ENCODE results near the gene PTGIR.

The PTGIR gene

GRCh38 chr19:46654621-46655152 lies 29.8 kb upstream of the PTGIR start:
- TF ChIP-seq POLR2AphosphoS5 (IDR thresholded peaks at IDR 0.05; ENCODE audit: low read depth, low read length) (no peak), REST (IDR thresholded peaks at IDR 0.05; ENCODE audit: insufficient read depth in 1 of 2, low read depth in 2 of 2, low read length in 2 of 2) (no peak), TAF1 (IDR thresholded peaks at IDR 0.05; ENCODE audit: borderline replicate concordance, insufficient read depth, low read length) (no peak), SIN3A (IDR thresholded peaks at IDR 0.05; ENCODE audit: borderline replicate concordance, insufficient read depth, low read length) (no peak), FOXP2 (optimal IDR thresholded peaks at IDR 0.05; ENCODE audit: borderline replicate concordance, extremely low read depth, extremely low read length, insufficient read depth) (no peak)

GRCh38 chr19:46650445-46650844 lies 25.6 kb upstream of the PTGIR start:
- TF ChIP-seq REST (IDR thresholded peaks at IDR 0.05; ENCODE audit: insufficient read depth in 1 of 2, low read depth in 2 of 2, low read length in 2 of 2) (no peak), SIN3A (IDR thresholded peaks at IDR 0.05; ENCODE audit: borderline replicate concordance, insufficient read depth, low read length) (no peak), POLR2AphosphoS5 (IDR thresholded peaks at IDR 0.05; ENCODE audit: low read depth, low read length) (no peak), FOXP2 (optimal IDR thresholded peaks at IDR 0.05; ENCODE audit: borderline replicate concordance, extremely low read depth, extremely low read length, insufficient read depth) (no peak), TAF1 (IDR thresholded peaks at IDR 0.05; ENCODE audit: borderline replicate concordance, insufficient read depth, low read length) (no peak)

GRCh38 chr19:46648961-46649960 lies 24.4 kb upstream of the PTGIR start:
- no peak for TF ChIP-seq POLR2AphosphoS5 (IDR thresholded peaks at IDR 0.05; ENCODE audit: low read depth, low read length)
- TF ChIP-seq SIN3A (IDR thresholded peaks at IDR 0.05; ENCODE audit: borderline replicate concordance, insufficient read depth, low read length): no peak
- TF ChIP-seq FOXP2 (optimal IDR thresholded peaks at IDR 0.05; ENCODE audit: borderline replicate concordance, extremely low read depth, extremely low read length, insufficient read depth): no peak
- no peak for TF ChIP-seq TAF1 (IDR thresholded peaks at IDR 0.05; ENCODE audit: borderline replicate concordance, insufficient read depth, low read length)
- TF ChIP-seq REST (IDR thresholded peaks at IDR 0.05; ENCODE audit: insufficient read depth in 1 of 2, low read depth in 2 of 2, low read length in 2 of 2): no peak

GRCh38 chr19:46648060-46648960 lies 23.4 kb upstream of the PTGIR start:
- no peak for TF ChIP-seq TAF1 (IDR thresholded peaks at IDR 0.05; ENCODE audit: borderline replicate concordance, insufficient read depth, low read length)
- no peak for TF ChIP-seq POLR2AphosphoS5 (IDR thresholded peaks at IDR 0.05; ENCODE audit: low read depth, low read length)
- TF ChIP-seq FOXP2 (optimal IDR thresholded peaks at IDR 0.05; ENCODE audit: borderline replicate concordance, extremely low read depth, extremely low read length, insufficient read depth): no peak
- no peak for TF ChIP-seq REST (IDR thresholded peaks at IDR 0.05; ENCODE audit: insufficient read depth in 1 of 2, low read depth in 2 of 2, low read length in 2 of 2)
- no peak for TF ChIP-seq SIN3A (IDR thresholded peaks at IDR 0.05; ENCODE audit: borderline replicate concordance, insufficient read depth, low read length)
